Globus pallidus (tissue), 1 donor: ENCODE data around the gene UBE2J2.

Source experiments
- DNase-seq: peaks from one replicate; pipeline ENCODE4 v3.0.0-alpha.2; 2015; ENCODE audit warnings: low spot score

Gene UBE2J2

DNA sequence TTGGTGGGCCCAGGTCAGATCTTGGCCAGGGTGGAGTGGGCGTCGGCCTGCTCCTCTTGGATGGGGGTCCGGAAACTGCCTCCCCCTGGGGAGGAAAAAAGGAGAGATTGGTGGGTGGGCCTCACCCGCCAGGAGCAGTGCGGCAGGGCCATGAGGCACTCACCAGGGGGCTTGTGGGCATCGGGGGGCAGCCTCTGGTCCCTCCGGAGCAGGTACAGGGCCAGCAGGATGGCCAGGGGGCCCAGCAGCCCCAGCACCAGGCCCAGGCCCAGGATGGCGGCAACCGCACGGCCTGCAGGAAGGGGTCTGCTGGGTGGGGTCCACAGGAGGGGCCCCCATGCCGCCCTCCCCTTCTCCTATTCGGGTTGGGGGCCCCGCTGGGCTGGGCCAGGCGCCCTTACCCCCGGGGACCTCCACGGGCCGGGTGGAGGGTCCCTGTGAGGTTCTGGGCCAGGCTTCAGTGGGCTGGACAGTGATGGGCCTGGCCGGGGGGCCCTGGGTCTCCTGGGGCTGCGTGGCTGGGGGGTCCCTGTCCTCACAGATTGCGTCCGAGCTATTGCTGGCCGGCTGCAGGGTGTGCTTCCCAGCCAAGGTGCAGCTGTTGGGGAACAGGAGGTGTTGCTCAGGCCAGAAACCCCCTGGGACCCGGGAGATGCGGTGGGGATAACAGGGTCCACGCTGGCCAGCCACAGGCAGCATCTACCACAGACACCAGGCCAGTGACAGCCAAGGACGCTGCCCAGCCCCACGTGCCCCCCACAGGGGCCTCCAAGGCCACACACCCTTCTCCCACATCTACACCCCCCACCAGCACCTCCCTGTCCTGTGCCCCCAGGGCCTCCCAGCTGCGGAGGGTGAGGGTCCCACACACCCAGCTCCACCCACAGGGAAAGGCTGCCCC is 61.9 kb downstream of the UBE2J2 start:
- no peak for DNase-seq

DNA sequence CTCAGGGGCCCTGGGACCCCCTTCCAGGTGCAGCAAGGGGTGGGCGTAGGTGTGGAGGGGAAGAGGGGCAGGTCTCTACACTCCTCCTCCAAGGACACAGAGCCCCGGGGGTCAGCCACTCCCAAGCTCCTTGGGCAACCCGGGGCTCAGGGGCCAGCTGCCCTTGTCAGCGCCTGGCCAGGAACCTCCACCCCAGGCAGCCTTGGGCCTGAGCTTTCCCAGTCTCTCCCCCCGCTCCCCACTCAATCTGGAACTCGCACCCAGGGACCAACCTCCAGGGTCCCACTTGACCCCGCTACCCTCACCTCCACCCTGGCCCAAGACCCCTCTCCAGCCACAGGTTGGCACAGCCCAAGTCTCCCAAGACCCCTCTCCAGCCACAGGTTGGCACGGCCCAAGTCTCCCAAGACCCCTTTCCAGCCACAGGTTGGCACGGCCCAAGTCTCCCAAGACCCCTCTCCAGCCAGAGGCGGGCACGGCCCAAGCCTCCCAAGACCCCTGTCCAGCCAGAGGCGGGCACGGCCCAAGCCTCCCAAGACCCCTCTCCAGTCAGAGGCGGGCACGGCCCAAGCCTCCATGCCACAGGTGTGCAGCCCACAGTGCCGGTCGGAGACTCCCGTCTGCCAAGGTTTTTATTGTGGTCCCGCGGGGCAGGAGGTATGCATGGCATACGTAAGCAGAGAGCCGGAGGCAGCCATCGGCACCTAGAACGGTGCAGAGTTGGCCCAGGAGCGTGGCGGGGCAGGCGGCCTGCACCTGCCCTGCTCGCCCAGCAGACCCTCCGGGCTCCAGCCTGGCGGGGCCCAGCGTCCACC is 62.7 kb downstream of the UBE2J2 start:
- no peak for DNase-seq

DNA sequence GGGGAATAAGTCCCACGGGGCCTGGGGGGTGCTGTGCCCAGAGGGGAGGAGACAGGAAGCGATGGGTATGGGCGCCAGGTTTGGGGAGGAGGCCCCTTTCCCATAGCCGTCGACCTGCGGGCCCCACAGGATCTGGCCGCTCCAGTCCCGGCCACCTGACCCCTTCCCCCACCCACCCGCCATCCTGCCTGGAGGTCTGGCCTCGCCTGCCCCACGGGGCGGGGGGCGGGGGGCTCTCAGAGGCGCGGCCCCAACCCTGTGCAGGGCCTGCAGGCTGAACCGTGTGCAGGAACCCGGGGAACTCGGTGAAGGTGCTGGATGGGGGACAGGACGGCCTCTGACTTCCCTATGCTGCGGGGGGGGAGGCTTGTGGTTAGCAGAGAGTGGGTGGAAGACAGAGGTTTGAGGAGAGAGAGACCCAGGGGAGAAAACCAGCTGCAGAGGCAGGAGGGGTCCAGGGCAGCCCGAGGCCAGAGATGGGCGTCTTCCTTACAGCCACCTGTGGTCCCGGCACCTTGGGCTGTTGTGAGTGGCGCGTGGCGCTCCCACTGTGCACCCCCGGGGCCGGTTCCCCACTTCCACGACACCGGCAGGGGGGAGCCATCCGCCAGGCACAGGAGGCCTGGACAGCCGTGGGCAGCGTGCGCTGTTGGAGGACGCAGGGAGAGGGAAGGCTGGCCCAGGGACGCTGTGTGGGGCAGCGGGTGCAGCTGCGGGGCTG is 64.8 kb downstream of the UBE2J2 start:
- DNase-seq, result no peak

GRCh38 chr1:1207571-1207892 is 66.1 kb downstream of the UBE2J2 start:
- no peak for DNase-seq

- DNase-seq, result no peak
Measured at GRCh38 chr1:1206966-1207531, 66.6 kb downstream of the UBE2J2 start.

DNA sequence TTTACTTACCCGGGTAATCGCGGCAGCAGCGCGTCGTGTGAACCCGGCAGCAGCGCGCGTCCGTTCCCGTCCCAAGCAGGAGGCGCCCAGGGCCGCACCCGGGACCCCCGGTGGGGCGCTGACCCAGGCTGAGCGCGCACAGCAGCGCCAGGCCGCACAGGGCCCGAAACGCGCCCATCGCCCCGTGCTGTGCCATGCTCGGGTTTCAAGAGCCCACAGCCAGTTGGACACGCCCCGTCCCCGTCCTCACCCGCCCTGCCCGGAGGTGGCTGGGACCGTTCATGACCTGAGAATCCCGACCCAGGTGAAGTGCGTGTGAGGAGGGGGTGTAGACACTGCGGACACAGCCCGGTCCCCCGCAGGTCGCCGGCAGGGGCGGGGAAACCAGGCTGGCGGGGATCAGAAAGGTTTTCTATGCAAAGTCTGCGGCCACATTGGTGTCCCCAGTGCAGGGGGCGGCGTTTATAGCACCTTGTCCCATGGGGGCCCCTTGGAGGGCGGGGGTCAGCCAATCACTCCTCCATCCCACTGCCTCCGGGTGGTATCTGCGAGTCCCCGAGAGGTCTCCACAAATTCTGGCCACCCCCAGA is 67.2 kb downstream of the UBE2J2 start, which contains the start of gene TNFRSF18:
TNFRSF18 (minus strand) TSS at position 217 of the 590 bp plus-strand sequence; CDS start at position 196, 21 bp downstream.
- DNase-seq, result no peak

- DNase-seq, result no peak
Measured at GRCh38 chr1:1205769-1206375, 67.8 kb downstream of the UBE2J2 start.

DNA sequence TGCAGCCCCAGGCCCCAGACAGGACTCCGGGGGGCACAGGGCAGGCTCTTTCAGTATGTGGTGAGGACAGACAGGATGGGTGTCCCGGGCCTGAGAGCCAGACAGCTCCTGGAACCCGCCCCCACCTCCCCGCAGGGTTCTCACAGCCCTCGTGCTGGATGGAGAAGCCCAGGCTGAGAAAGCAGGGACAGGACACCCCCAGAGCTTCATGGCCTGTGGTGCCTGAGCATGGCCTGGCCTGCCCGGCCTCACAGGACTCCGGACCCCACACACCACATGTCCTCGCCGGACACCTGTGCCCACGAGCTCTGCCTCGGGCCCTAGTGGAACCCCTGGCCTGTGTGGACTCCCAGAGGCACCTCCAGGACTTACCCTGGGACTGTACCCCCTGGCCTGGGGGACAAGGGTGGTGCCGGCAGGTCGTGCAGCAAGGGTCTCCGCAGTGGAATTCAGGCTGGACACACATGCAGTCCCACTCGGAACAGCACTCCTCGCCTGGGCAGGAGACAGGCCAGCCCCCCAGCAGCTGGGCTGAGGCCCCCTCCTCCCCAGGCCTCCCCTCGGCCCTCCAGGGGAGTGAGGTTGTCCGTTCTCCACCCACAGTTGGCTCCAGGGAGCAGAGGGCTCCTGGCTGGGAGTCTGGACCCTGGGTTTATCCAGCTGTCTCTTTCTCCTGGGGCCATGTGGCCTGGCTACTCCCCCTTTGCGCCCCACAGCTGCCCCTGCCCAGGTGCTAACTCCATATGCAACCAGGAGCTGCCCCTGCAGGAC is 68.5 kb downstream of the UBE2J2 start:
- no peak for DNase-seq

DNA sequence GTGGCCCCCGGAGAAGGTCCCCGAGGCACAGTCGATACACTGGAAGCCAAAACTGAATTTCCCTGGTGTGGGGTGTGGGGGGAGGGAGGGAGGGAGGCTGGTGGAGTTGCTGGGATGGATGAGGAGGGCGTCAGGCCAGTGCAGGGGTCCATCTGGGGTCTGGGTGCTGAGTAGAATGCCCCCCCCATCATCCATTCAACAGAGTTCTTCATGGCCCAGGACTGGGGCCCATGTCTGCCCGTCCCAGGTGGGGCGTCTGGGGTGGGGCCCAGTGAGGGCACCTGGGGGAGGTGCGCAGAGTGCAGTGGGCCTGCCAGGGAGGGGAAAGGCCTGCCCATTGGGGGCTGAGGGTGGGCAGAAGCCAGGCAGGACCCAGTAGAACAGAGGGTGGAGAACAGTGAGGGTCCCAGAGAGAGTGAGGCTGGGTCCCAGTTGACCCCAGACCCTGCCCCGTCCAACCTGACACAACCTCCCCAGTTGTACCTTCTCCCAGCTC is 69.2 kb downstream of the UBE2J2 start:
- DNase-seq, result no peak
